MM.1S (cell line): Measurements from ENCODE around the gene TP73.

Experiments
- EZH2 ChIP-seq: fragments of 300-600 bp; sonication (generic); optimal IDR thresholded peaks from 2 replicates; pipeline ENCODE3; 2017; ENCODE audit warnings: low read depth, mild to moderate bottlenecking, antibody characterized with exemption, low read length, mixed read lengths
- TF ChIP-seq, protein P1 (sequence below): fragments of 300-600 bp; sonication (generic); IDR thresholded peaks from 2 replicates; pipeline ENCODE4 v1.5.1; 2016; ENCODE audit warnings: antibody characterized with exemption, low read length, mixed read lengths

DNA sequence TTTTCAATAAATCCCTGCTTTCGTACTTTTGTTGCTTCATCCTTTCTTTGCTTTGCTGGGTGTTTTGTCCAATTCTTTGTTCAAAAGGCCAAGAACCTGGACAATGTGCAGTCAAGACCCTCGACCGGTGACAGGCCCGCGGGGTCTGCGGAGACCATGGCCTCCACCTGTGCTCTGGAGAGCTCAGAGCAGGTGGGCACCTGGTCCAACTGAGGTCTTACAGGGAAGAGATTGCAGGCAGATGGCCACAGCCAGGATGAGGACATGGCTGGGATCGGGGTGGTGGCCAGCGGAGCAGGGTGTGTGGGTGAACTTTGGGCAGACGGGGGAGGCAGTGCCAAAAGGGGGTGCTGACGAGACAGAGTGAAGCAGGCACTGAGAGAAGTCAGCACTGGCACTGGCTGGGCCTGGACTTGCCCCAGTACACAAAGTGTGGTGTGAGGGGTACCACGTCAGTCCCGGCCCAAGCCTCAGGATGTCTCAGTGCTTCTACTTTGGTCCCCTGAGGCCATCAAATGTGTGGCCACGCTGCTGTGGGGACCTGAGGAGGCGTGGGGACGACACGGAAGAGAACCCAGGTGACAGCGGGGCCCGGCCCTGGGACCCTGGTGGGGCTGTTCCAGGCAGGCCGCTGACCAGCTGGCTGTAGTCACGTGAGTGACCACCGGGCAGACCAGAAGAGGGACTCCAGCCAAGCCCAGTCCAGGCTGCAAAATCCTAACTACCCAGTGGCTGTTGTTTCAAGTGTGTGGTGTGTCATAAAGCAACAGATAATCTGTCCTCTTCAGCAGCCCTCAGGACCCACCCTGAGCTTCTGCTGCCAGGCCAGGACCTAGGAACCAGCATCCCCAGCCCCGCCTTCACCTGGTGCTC, 89.5 kb downstream of the TP73 start:
- TF ChIP-seq, protein P1, sequence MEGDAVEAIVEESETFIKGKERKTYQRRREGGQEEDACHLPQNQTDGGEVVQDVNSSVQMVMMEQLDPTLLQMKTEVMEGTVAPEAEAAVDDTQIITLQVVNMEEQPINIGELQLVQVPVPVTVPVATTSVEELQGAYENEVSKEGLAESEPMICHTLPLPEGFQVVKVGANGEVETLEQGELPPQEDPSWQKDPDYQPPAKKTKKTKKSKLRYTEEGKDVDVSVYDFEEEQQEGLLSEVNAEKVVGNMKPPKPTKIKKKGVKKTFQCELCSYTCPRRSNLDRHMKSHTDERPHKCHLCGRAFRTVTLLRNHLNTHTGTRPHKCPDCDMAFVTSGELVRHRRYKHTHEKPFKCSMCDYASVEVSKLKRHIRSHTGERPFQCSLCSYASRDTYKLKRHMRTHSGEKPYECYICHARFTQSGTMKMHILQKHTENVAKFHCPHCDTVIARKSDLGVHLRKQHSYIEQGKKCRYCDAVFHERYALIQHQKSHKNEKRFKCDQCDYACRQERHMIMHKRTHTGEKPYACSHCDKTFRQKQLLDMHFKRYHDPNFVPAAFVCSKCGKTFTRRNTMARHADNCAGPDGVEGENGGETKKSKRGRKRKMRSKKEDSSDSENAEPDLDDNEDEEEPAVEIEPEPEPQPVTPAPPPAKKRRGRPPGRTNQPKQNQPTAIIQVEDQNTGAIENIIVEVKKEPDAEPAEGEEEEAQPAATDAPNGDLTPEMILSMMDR: no peak
- TF ChIP-seq EZH2: no peak
